Measurements from ENCODE around the gene PLN.

The PLN gene

DNA sequence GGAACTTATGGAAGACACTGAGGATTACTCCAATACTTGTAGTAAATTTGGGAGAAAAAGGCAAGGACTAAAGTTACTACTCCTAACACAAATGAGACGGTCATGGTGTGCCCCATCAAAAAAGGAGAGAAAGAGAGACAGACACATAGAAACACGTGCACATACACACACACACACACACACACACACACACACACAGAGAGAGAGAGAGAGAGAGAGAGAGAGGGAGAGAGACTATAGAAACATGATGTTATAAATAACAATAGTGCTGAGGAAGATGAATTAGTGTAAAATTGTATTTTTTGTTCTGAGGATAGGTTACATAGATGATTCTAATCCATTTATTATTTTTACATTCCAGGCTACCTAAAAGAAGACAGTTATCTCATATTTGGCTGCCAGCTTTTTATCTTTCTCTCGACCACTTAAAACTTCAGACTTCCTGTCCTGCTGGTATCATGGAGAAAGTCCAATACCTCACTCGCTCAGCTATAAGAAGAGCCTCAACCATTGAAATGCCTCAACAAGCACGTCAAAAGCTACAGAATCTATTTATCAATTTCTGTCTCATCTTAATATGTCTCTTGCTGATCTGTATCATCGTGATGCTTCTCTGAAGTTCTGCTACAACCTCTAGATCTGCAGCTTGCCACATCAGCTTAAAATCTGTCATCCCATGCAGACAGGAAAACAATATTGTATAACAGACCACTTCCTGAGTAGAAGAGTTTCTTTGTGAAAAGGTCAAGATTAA, 10.5 kb downstream of the PLN start:
- no peaks in the 10 kb centered on the region for H3K36me3 ChIP-seq (ENCODE audit: control insufficient read depth, insufficient read depth, low read length)
- no peaks in the 10 kb centered on the region for H3K9me3 ChIP-seq (ENCODE audit: control insufficient read depth, low read length)
- 91 to 94% methylated on average over 4 of the region's 6 CpGs for WGBS, 2 experiments
- no peaks in the 10 kb centered on the region for H3K27me3 ChIP-seq (ENCODE audit: control insufficient read depth, insufficient read depth, low read length, poor library complexity, severe bottlenecking)
- no peak overlapping the region for H3K4me3 ChIP-seq (ENCODE audit: insufficient read depth, low read depth, low read length)
- H3K27ac ChIP-seq (ENCODE audit: insufficient read depth, low read depth, low read length, poor library complexity, severe bottlenecking) = no peak overlapping the region
- no peaks in the 10 kb centered on the region for H3K4me1 ChIP-seq (ENCODE audit: control insufficient read depth, insufficient read depth, low read length)

DNA sequence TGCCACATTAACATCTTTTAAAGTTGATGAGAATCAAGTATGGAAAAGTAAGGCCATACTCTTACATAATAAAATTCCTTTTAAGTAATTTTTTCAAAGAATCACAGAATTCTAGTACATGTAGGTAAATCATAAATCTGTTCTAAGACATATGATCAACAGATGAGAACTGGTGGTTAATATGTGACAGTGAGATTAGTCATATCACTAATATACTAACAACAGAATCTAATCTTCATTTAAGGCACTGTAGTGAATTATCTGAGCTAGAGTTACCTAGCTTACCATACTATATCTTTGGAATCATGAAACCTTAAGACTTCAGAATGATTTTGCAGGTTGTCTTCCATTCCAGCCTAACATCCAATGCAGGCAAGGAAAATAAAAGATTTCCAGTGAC, 11.6 kb downstream of the PLN start:
- Histone ChIP-seq H3K4me3 (ENCODE audit: insufficient read depth, low read depth, low read length) (no peak overlapping the region), H3K36me3 (ENCODE audit: control insufficient read depth, insufficient read depth, low read length) (no peaks in the 10 kb centered on the region), H3K27me3 (ENCODE audit: control insufficient read depth, insufficient read depth, low read length, poor library complexity, severe bottlenecking) (no peaks in the 10 kb centered on the region), H3K27ac (ENCODE audit: insufficient read depth, low read depth, low read length, poor library complexity, severe bottlenecking) (no peak overlapping the region), H3K4me1 (ENCODE audit: control insufficient read depth, insufficient read depth, low read length) (no peaks in the 10 kb centered on the region), H3K9me3 (ENCODE audit: control insufficient read depth, low read length) (no peaks in the 10 kb centered on the region)

DNA sequence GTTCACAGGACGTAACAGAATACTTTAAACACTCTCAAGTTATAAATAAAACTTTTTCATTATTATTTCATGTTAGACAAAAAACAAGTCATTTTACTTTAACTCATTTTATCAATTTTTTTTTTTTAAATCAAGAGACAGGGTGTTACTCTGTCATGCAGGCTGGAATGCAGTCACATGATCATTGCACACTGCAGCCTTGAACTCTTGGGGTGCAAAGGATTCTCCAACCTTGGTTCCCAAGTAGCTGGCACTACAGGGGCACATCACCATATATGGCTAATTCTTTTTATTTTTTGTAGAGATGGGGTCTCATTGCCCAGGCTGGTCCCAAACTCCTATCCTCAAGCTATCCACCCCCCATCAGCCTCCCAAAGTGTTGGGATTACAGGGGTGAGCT, 14.2 kb downstream of the PLN start:
- Histone ChIP-seq H3K9me3 (ENCODE audit: control insufficient read depth, low read length) (no peaks in the 10 kb centered on the region), H3K27ac (ENCODE audit: insufficient read depth, low read depth, low read length, poor library complexity, severe bottlenecking) (no peak overlapping the region), H3K36me3 (ENCODE audit: control insufficient read depth, insufficient read depth, low read length) (no peaks in the 10 kb centered on the region), H3K4me3 (ENCODE audit: insufficient read depth, low read depth, low read length) (no peak overlapping the region), H3K27me3 (ENCODE audit: control insufficient read depth, insufficient read depth, low read length, poor library complexity, severe bottlenecking) (no peaks in the 10 kb centered on the region), H3K4me1 (ENCODE audit: control insufficient read depth, insufficient read depth, low read length) (no peaks in the 10 kb centered on the region)
- 90% methylated on average over 1 of the region's 1 CpG; no CpG with 5 or more reads in 1 of the 2 experiments for WGBS, 2 experiments

- WGBS, 2 experiments = 89 to 100% methylated on average over 1 of the region's 1 CpG
- H3K27me3 ChIP-seq (ENCODE audit: control insufficient read depth, insufficient read depth, low read length, poor library complexity, severe bottlenecking) = no peaks in the 10 kb centered on the region
- no peak overlapping the region for H3K4me3 ChIP-seq (ENCODE audit: insufficient read depth, low read depth, low read length)
- H3K27ac ChIP-seq (ENCODE audit: insufficient read depth, low read depth, low read length, poor library complexity, severe bottlenecking) = no peak overlapping the region
- no peaks in the 10 kb centered on the region for H3K36me3 ChIP-seq (ENCODE audit: control insufficient read depth, insufficient read depth, low read length)
- H3K4me1 ChIP-seq (ENCODE audit: control insufficient read depth, insufficient read depth, low read length) = no peaks in the 10 kb centered on the region
- H3K9me3 ChIP-seq (ENCODE audit: control insufficient read depth, low read length) = no peaks in the 10 kb centered on the region
These were observed 14.9 kb downstream of the PLN start for GRCh38 chr6:118562959-118563358.

GRCh38 chr6:118565311-118565960, 17.3 kb downstream of the PLN start:
- H3K4me3 ChIP-seq (ENCODE audit: insufficient read depth, low read depth, low read length) = no peak overlapping the region
- no peaks in the 10 kb centered on the region for H3K4me1 ChIP-seq (ENCODE audit: control insufficient read depth, insufficient read depth, low read length)
- 84 to 89% methylated on average over 5 of the region's 5 CpGs for whole genome bisulfite sequencing, 2 experiments

GRCh38 chr6:118567974-118568373, 19.9 kb downstream of the PLN start:
- WGBS, 2 experiments = 96 to 98% methylated on average over 3 of the region's 3 CpGs
- Histone ChIP-seq H3K4me3 (ENCODE audit: insufficient read depth, low read depth, low read length) (no peak overlapping the region), H3K27me3 (ENCODE audit: control insufficient read depth, insufficient read depth, low read length, poor library complexity, severe bottlenecking) (no peaks in the 10 kb centered on the region), H3K27ac (ENCODE audit: insufficient read depth, low read depth, low read length, poor library complexity, severe bottlenecking) (no peak overlapping the region), H3K4me1 (ENCODE audit: control insufficient read depth, insufficient read depth, low read length) (no peaks in the 10 kb centered on the region), H3K9me3 (ENCODE audit: control insufficient read depth, low read length) (no peaks in the 10 kb centered on the region), H3K36me3 (ENCODE audit: control insufficient read depth, insufficient read depth, low read length) (no peaks in the 10 kb centered on the region)

More at GRCh38 chr6:118565311-118565960, 17.3 kb downstream of the PLN start:
- Histone ChIP-seq H3K9me3 (ENCODE audit: control insufficient read depth, low read length) (no peaks in the 10 kb centered on the region), H3K27ac (ENCODE audit: insufficient read depth, low read depth, low read length, poor library complexity, severe bottlenecking) (no peak overlapping the region), H3K36me3 (ENCODE audit: control insufficient read depth, insufficient read depth, low read length) (no peaks in the 10 kb centered on the region), H3K27me3 (ENCODE audit: control insufficient read depth, insufficient read depth, low read length, poor library complexity, severe bottlenecking) (no peaks in the 10 kb centered on the region)

DNA sequence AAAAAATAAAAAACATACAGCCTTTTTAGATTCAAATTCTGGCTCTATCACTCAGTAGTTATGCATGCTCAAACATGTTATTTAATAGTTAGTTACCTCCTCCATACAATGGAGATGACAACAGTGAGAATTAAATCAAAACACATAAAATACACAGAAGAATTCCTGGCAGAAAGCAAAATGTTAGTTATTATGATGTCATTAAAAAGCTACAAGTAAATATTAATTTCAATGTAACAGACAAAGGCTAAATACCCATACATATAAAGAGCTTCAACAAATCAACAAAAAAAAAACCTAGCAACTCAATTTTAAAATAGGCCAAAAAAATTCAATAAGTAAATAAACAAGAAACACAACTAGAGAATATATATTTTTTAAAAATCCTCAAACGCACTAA, 21.4 kb downstream of the PLN start:
- H3K27me3 ChIP-seq (ENCODE audit: control insufficient read depth, insufficient read depth, low read length, poor library complexity, severe bottlenecking) = no peaks in the 10 kb centered on the region
- 67% methylated on average over 1 of the region's 1 CpG; no CpG with 5 or more reads in 1 of the 2 experiments for WGBS, 2 experiments
- no peak overlapping the region for H3K4me3 ChIP-seq (ENCODE audit: insufficient read depth, low read depth, low read length)
- no peaks in the 10 kb centered on the region for H3K36me3 ChIP-seq (ENCODE audit: control insufficient read depth, insufficient read depth, low read length)
- H3K9me3 ChIP-seq (ENCODE audit: control insufficient read depth, low read length) = no peaks in the 10 kb centered on the region
- H3K4me1 ChIP-seq (ENCODE audit: control insufficient read depth, insufficient read depth, low read length) = no peaks in the 10 kb centered on the region
- no peak overlapping the region for H3K27ac ChIP-seq (ENCODE audit: insufficient read depth, low read depth, low read length, poor library complexity, severe bottlenecking)

GRCh38 chr6:118571121-118571520, 23.0 kb downstream of the PLN start:
- H3K27ac ChIP-seq (ENCODE audit: insufficient read depth, low read depth, low read length, poor library complexity, severe bottlenecking) = no peak overlapping the region
- WGBS, 2 experiments = 90 to 100% methylated on average over 1 to 2 of the region's 2 CpGs
- H3K36me3 ChIP-seq (ENCODE audit: control insufficient read depth, insufficient read depth, low read length) = no peaks in the 10 kb centered on the region
- no peaks in the 10 kb centered on the region for H3K9me3 ChIP-seq (ENCODE audit: control insufficient read depth, low read length)
- H3K4me1 ChIP-seq (ENCODE audit: control insufficient read depth, insufficient read depth, low read length) = no peaks in the 10 kb centered on the region
- no peak overlapping the region for H3K4me3 ChIP-seq (ENCODE audit: insufficient read depth, low read depth, low read length)
- H3K27me3 ChIP-seq (ENCODE audit: control insufficient read depth, insufficient read depth, low read length, poor library complexity, severe bottlenecking) = no peaks in the 10 kb centered on the region

DNA sequence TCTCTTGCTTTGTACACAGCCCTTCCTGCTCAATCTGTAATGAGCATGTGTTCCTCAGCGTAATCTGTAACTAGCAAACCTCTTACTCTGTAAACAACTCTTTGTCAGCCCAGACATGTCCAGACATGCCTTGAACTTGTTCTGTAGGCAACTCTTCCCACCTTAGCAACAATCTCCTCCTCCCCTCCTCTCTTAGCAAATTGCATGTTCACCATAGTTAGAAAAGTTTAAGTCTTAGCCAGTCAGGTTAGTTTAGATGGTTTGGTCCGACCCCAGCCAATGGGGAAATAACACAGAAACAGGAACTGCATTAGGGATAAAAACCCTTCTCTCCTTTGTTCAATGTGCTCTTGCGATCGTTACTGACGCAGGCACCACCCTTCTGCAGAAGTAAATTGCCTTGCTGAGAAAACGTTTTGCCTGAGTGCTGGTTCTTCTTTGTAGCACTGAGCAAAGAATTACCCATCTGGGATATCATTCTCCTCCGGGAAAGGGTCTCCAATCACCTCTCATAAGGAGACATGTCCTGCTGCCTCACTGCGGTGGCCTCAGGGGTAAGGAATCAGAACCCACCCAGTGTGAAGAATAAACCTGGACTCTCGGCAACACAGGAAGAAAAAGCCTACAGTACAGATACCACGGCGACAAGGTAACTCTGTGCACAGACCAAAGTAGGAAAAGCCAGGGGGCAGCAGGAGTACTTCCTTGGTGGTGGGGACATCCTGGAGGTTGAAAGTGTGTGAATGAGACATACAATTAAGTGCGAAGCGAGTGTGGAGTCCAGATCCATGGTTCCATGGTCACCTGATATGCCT, 26.2 kb downstream of the PLN start:
- Histone ChIP-seq H3K9me3 (ENCODE audit: control insufficient read depth, low read length) (peaks cover 2% of the 10 kb centered on the region), H3K27ac (ENCODE audit: insufficient read depth, low read depth, low read length, poor library complexity, severe bottlenecking) (no peak overlapping the region), H3K4me1 (ENCODE audit: control insufficient read depth, insufficient read depth, low read length) (no peaks in the 10 kb centered on the region), H3K27me3 (ENCODE audit: control insufficient read depth, insufficient read depth, low read length, poor library complexity, severe bottlenecking) (no peaks in the 10 kb centered on the region), H3K4me3 (ENCODE audit: insufficient read depth, low read depth, low read length) (no peak overlapping the region), H3K36me3 (ENCODE audit: control insufficient read depth, insufficient read depth, low read length) (no peaks in the 10 kb centered on the region)
- 94 to 95% methylated on average over 13 of the region's 13 CpGs for WGBS, 2 experiments

- no peaks in the 10 kb centered on the region for H3K36me3 ChIP-seq (ENCODE audit: control insufficient read depth, insufficient read depth, low read length)
- no peaks in the 10 kb centered on the region for H3K27me3 ChIP-seq (ENCODE audit: control insufficient read depth, insufficient read depth, low read length, poor library complexity, severe bottlenecking)
- WGBS, 2 experiments = 81 to 83% methylated on average over 3 of the region's 4 CpGs
- H3K9me3 ChIP-seq (ENCODE audit: control insufficient read depth, low read length) = peaks cover 2% of the 10 kb centered on the region
- H3K27ac ChIP-seq (ENCODE audit: insufficient read depth, low read depth, low read length, poor library complexity, severe bottlenecking) = no peak overlapping the region
- no peaks in the 10 kb centered on the region for H3K4me1 ChIP-seq (ENCODE audit: control insufficient read depth, insufficient read depth, low read length)
- no peak overlapping the region for H3K4me3 ChIP-seq (ENCODE audit: insufficient read depth, low read depth, low read length)
These were observed 29.9 kb downstream of the PLN start for GRCh38 chr6:118577972-118578371.

All from ectodermal cell (in vitro differentiated cells).